HG03442 (cell line): ENCODE measurements around the gene BCAT1.

ENCODE experiments used
- ATAC-seq: cut with Tn5 transposase; IDR thresholded peaks from one replicate; pipeline ENCODE4 v1.9.1; 2021; ENCODE audit warnings: mild to moderate bottlenecking, moderate library complexity; ENCODE audit not compliant: unreplicated experiment

BCAT1 gene, protein sequence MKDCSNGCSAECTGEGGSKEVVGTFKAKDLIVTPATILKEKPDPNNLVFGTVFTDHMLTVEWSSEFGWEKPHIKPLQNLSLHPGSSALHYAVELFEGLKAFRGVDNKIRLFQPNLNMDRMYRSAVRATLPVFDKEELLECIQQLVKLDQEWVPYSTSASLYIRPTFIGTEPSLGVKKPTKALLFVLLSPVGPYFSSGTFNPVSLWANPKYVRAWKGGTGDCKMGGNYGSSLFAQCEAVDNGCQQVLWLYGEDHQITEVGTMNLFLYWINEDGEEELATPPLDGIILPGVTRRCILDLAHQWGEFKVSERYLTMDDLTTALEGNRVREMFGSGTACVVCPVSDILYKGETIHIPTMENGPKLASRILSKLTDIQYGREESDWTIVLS

DNA sequence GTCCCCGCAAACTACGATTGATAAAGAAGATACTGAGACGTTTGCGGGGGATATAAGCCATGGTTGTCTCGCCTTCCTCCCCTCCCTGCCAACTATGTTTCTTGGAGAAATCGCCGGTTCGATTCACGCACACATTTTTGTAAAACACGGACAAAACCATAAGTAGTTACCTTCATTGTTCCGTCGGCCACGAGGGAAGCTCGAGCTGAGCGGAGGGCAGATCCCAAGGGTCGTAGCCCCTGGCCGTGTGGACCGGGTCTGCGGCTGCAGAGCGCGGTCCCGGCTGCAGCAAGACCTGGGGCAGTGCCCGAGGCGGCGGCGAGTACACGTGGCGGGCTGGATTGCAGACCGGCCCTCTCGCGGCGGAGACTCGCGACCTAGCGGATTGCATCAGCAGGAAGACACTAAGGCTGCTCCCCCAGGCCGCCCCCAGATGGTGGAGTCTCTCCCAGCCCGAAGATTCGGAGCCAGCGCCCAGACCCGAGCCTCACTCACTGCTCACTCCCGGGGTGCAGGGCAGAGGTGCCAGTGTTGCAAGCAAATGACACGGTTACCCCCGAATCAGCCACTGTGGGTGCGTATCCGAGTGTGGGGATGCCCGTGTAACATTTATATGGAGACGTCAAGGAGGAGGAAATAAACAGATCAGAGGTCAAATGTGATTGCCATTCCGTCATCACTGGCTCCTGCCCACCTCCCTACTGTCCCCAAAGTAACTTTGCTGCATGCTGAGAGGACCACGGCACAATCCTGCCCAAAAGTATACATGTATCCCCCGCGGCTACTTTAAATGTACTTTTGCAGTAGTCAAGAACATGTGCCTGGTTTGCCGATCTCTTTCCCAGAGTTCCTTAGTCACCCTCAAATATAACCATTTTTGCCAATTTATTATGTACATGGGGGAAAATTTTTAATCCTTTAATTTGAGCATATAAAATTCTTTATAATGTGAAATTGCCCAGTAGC, at the start of gene BCAT1:
TSS of gene BCAT1 (minus strand) at position 345 of the 966 bp plus-strand sequence. CDS start at position 176, 169 bp downstream.
- peak; percentile 34 for ATAC-seq

DNA sequence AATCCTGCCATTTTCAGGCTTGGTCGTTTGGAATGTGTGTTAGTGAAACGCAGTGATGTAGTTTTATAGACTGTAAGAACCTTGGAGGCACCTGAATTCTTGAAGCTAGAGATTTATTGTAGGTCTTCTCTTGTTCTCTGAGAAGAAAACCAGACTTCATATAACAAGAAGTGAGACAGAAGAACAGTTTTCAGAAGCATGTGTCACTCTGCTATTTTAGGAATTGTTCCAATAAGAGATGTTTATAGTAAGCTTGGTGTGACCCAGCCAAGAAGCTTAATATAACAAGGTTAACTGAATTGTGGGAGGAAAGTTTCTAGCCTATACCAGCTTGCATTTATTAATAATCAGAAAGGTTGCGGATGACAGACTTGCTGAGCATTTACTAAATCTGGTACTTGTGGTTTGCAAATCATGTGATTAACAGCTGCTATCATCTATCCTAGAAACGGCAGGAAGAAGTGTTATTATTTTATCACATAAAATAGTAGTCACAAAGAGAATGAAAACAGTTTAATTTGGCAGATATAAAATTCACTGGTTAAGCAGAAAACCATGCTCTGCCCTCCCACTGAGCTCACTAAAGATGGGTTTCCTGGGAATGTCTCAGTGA, 49.2 kb upstream of the BCAT1 start:
- peak; percentile 86 for ATAC-seq

DNA sequence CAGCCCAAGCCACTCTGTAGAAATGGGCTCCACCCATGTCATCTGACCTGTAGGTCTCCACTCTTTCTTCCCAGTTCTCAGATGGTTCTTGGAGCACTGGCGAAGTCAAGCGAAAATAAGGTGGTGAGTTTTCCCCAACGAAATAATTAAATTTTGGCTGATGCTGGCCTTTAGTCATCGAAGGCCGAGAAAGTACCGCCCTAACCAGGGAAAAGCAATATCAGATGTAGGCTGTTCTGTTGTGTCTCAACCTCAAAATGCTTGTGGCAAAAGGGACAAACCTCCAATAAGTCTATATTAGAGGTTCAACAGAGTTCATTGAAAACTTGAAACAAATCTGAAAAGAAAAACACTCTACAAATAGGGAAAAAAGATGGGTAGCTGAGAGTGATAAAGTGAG, 48.6 kb upstream of the BCAT1 start:
- peak; percentile 12 for ATAC-seq

DNA sequence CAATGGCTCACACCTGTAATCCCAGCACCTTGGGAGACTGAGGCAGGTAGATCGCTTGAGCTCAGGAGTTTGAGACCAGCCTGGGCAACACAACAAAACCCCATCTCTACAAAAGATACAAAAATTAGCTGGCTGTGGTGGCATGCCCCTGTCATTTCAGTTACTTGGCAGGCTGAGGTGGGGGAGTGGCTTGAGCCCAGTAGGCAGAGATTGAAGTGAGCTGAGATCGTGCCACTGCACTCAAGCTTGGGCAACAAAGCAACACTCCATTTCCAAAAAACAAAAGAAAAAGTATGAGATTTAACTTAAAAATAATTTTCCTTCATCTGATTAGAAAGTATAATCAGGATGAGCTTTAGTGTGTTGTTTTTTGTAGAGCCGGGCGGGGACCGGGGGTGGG, 47.9 kb upstream of the BCAT1 start:
- no peak for ATAC-seq

DNA sequence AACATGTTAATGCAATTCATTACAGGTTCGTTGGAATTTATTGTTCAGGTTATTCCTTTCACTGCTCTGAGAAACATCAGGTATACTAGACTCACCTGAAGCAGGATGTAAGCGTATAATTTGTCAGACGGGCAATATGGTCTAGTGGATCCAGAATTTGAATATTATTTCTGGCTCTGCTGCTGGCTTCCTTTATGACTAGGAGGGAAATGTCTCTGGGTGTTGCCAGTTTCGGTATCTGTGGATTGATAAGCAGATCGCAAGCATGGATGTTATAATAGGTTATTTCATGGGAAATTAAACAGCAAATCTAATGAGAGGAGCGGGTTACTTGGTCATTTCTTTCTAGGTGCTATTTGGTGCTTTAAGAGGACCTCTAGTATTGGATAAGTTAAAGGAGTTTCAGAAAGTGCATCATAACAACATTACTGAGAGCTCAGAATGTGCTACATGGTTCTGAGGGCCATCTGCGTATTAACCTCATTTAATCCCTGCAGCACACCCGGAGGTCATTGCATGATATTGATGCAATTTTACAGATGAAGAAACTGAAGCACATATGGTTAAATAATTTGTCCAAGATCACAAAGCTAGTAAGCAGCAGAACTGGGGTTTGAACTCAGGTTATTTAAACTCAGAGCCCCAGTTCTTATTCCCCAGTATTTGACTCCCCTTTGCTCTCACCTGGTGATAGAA, 47.3 kb upstream of the BCAT1 start:
- peak; percentile 24 for ATAC-seq

DNA sequence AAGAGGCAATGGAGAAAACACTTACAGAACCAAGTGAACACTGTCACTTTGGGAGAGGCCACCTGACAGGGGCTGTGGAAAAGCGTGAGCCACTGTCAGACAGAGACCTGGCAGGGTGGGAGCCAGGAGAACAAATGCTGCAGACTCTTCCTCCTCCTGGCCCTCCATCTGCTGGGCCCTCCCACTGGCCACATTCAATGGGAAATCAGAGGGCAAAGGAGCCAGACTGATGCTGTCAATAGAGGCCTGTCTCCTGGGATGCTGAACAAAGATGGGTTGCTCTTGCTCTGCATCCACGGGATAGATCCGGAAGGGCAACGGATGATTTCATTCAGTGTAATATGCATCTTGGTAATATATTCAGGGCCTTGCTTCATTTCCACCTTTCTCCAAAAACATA, 44.9 kb upstream of the BCAT1 start:
- ATAC-seq: no peak

DNA sequence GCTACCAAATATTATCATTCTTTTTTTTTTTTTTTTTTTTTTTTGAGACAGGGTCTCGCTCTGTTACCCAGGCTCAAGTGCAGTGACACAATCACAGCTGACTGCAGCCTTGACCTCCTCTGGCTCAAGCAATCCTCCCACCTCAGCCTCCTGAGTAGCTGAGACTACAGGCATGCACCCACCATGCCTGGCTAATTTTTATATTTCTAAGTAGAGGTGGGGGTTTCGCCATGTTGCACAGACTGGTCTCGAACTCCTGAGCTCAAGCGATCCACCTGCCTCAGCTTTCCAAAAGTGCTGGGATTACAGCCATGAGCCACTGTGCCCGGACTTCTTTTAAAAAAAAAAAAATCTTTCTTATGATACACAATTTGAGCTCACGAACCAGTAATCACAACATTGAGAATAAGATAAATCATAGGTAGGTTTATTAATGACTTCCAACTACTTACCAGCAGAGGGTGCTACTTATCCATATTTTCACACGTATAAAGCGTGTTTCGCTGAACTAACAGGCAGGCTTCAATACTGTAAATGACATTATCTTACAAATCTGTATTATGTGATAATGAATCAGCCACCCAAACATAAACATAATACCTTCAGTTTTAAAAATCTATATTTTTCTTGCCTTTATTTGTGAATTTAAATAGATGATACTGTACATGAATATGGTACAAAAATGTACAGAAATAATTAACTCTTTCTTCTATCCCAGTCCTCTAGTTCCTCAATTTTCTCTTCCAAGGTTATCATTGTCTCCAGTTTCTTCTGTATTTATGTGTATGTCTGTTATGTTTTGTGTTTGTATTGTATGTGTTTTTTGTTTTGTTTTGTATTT, 42.5 kb upstream of the BCAT1 start:
- peak; percentile 49 for ATAC-seq

DNA sequence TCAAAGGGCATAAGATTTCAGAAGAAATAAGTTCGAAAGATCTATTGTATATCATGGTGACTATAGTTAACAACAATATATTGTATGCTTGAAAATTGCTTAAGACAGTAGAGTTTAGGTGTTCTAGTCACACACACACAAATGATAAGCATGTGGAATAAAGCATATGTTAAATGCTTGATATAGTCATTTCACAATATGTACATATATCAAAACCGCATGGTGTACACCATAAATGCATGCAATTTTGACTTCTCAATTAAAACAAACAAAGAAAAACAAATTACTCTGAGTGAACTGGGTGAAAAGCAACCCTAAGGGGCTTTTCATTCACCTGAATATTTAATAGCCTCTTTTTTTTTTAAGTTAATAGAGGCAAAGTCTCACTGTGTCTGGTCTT, 40.3 kb upstream of the BCAT1 start:
- ATAC-seq: no peak

DNA sequence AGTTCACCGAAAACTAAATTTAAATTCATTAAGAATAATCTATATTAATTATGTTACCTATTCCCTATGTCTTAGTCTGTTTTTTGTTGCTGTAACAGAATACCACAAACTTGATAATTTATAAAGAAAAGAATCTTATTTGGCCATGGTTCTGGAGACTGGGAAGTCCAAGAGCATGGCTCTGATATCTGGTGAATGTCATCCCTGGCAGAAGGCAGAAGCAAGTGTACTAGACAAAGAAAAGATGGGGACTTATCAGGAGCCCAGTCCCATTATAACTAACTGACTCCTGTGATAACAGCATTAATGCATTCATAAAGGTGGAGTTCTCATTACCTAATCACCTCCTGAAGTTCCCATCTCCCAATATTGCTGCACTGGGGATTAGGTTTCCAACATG, 33.3 kb upstream of the BCAT1 start:
- ATAC-seq: no peak

DNA sequence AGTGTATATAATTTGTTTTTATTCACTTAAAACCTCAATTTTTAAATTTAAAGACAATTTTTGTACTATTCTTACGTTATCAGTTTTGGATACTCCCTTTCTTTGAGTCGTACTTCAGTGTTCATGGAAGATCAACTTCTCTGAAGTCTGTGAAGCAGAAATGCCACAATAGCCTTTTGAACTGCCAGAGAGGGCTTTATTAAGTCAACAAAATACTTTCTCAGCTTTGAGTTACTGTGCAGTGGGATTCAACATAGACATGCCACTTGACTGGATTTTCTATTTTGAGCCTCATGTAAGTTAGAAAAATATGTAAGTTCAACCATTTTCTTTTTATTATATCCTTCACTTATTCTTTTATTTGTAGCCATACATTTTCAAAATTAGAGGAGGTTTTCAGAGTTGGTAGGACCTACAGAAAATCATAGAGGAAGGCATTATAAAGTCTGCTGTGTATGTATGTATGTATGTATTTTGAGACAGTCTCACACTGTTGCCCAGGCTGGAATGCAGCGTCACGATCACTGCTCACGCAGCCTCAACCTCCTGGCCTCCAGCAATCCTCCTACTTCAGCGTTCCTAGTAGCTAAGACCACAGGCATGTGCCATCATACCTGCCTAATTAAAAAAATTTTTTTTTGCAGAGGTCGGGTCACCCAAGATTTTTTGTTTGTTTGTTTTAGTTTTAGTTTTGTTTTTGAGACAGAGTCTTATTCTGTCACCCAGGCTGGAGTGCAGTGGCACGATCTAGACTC, 31.3 kb upstream of the BCAT1 start:
- no peak for ATAC-seq

DNA sequence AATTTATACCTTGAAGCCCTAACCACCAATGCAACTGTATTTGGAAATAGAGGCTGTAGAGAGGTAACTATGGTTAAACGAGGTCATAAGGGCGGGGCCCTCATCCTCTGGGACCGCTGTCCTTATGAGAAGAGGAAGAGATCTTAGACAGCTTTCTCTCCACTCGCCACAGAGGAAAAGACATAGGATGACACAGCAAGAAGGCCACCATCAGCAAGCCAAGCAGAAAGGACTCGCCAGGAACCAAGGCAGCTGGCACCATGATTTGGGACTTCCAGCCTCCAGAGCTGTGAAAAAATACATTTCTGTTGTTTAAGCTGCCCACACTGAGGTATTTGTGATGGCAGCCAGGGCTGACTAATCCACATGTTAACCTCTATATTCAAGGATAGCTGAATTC, 30.4 kb upstream of the BCAT1 start:
- ATAC-seq: no peak

DNA sequence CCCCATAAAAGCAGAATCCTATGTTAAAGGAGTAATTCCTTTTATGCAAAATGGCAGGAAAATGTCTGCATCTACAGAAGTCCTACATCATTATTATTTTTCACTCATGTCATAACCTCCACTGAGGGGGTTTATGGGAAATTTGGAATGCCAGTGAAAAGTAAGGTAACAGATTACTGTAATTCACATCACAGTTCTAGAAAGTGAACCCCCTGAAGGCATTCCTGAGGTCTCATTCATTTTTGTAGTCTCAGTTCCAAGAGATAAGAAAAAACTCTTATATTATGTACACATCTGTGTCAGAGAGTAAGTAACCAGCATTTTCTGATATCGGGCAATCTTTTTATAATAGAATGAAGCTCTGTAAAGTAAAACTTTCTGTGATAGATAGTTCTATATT, 28.8 kb upstream of the BCAT1 start:
- ATAC-seq: no peak

DNA sequence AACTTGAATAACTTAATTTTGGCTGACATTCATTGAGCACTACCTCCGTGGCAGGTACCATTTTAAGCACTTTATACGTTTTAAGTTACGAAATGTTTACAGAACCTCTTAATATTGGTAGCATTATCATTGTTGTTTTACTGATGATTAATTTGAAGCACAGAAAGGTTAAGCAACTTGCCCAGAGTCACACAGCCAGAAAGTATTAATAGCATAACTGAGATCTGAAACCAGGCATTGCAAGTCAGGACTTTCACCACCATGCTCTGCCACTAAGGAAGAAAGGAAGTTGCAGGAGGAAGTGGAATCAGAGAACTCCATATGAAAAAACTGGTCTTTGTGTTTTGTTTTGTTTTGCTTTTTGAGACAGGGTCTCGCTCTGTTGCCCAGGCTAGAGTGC, 28.2 kb upstream of the BCAT1 start:
- no peak for ATAC-seq

DNA sequence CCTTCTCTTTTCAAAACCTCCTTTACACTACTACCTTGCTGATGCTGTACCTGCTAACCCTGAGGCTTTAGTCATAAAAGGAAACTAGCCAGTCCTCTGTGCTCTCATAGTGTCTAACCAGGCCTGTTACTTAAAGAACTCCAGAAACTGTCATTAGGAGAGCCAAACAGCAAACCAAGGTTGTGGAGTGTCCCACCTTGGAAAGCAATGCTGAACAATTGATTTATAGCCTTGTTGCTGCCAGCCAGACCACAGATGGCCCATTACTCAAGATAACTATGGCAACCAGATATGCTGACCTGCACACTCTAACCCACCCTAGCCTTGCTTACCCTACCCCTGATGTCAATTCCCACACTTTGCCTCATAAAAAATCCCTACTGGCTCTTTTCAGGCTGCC, 26.5 kb upstream of the BCAT1 start:
- ATAC-seq: no peak

DNA sequence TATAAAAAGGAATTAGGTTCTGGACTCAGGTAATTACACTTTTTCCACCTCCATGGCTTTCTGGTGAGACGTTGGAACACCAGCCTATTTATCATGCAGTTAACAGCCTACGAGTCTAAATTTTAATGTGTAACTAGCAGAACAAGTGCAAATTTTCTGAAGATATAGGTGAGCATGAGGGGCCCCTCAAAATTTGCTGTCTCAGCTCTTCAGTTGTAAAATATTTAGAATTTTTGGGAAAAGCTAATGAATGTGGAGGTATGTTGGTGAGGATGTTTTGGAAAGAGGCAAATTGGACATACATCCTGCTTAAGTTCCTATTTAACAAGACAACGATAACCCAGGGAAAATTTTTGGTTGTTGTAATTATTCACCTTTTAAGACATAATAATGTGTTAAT, 25.3 kb upstream of the BCAT1 start:
- ATAC-seq: no peak

DNA sequence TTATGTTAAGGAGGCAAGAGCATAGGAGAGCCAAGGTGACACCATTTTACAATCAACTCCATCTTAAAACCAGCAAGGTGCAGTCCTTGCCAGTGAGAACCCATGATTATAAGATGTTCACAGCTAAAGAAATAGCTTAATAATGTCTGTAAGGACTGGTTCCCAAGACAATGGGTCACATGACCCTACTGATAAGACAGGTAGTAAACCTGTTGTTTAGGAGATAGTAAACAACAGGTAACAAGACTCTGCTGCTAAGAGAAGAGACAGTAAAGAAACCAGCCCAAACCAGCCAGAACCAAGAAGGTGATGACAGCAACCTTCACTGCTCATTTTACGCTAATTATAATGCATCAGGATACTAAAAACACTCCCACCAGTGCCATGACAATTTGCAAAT, 23.2 kb upstream of the BCAT1 start:
- ATAC-seq: no peak

DNA sequence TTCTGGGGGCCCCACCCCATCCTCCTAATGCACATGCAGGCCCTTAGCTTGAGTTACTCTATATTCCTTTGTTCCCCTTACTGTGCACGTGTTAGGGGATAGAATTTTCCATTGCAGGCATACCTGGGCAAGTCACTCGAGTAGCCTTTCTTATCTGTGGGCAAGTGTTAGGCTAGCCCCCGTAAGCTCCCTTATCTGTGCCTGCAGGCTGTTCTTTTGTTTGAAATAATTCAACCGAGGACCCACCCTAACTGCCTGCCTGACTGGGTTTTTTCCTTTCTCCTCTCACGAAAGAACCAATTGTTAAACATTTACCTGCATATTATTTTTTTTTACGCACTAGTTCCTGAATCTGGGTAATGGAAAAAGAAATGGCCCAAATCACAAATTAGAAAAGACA, 21.3 kb upstream of the BCAT1 start:
- ATAC-seq: no peak

DNA sequence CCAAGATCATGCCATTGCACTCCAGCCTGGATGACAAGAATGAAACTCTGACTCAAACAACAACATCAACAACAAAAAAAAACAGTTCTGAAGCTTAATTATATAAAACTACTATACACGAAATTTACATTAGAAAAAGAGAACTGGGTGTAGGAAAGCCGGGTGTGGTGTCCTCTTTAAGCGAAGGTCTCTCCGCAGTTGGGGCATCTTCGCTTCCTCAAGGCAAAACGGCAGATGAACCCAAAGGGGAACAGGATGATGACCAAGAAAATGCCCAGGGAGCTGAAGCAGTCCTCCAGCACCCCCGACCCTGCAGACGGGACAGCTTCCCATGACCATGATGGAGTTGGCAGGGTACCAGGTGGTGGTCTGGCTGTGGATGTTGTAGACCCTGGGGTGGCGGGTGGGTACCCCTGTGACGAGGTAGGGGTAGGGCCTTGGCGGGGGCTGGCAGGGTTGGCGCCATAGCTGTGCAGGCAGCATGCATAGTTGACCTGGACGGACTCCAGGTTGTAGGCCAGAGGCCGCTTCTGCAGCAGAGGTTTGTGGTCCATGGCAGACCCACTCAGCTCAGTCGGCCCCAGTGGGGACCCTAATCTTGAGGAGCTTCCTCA, 18.2 kb upstream of the BCAT1 start:
- ATAC-seq: no peak

DNA sequence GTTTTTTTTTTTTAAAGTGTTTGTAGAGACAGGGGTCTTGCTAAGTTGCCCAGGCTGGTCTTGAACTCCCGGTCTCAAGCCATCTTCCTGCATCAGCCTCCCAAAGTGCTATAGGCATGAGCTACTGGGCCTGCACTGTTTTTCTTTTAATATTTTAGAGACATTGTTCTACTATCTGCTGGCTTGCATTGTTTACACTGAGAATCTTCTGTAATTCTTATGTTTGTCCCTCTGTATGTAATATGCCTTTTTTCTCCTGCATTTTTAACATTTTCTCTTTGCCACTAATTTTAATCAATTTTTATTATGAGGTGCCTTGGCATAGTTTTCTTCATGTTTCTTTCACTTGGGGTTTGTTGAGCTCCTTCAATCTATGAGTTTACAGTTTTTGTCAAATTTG, 15.4 kb upstream of the BCAT1 start:
- ATAC-seq: no peak
